GM23338 (cell line): Measurements from ENCODE around the gene ADCY5. TPM values are rescaled to one million over a fixed set of nuclear protein-coding genes. Genes with fewer than 3 reads are reported as not detected.

ENCODE experiments used
- ATAC-seq: fragments of 200-7000 bp; cut with Tn5 transposase; 3 replicates; pipeline ENCODE4 v1.9.1; 2020
- DNase-seq: peaks from one replicate; pipeline ENCODE4 v3.0.0-alpha.2; 2015; ENCODE audit warnings: low spot score
- H2AFZ ChIP-seq: fragments of 200-600 bp; sonication (generic); 2 replicates; pipeline ENCODE4 v1.8.0; 2016; ENCODE audit warnings: antibody characterized with exemption, mild to moderate bottlenecking, moderate library complexity
- H3F3A ChIP-seq: fragments of 200-600 bp; sonication (generic); replicated peaks from 2 replicates; pipeline ENCODE4 v1.8.0; 2017; ENCODE audit warnings: antibody characterized with exemption, mixed run types, low read depth
- H3K27ac ChIP-seq: fragments of 200-600 bp; sonication (generic); 2 replicates; pipeline ENCODE4 v1.6.1; 2016; ENCODE audit warnings: low read depth
- H3K27me3 ChIP-seq: fragments of 200-600 bp; sonication (generic); 2 replicates; pipeline ENCODE4 v1.8.0; 2016; ENCODE audit warnings: mild to moderate bottlenecking, mixed run types, moderate library complexity; ENCODE audit not compliant: insufficient read depth
- H3K36me3 ChIP-seq: fragments of 200-600 bp; sonication (generic); 2 replicates; pipeline ENCODE4 v1.8.0; 2016; ENCODE audit warnings: mild to moderate bottlenecking; ENCODE audit not compliant: insufficient read depth
- H3K4me1 ChIP-seq: fragments of 200-600 bp; sonication (generic); 2 replicates; pipeline ENCODE4 v1.8.0; 2016; ENCODE audit warnings: mild to moderate bottlenecking, moderate library complexity; ENCODE audit not compliant: insufficient read depth
- H3K4me2 ChIP-seq: fragments of 200-600 bp; sonication (generic); 2 replicates; pipeline ENCODE4 v1.7.1; 2017; ENCODE audit warnings: mixed run types
- H3K4me3 ChIP-seq: fragments of 200-600 bp; sonication (generic); 2 replicates; pipeline ENCODE4 v1.6.1; 2016; ENCODE audit warnings: mixed run types
- H3K79me2 ChIP-seq: fragments of 200-600 bp; sonication (generic); replicated peaks from 2 replicates; pipeline ENCODE4 v1.8.0; 2017; ENCODE audit warnings: mild to moderate bottlenecking; ENCODE audit not compliant: insufficient read depth
- H3K9me2 ChIP-seq: fragments of 200-600 bp; sonication (generic); 2 replicates; pipeline ENCODE4 v1.8.0; 2017; ENCODE audit not compliant: insufficient read depth
- H4K20me1 ChIP-seq: fragments of 200-600 bp; sonication (generic); replicated peaks from 2 replicates; pipeline ENCODE4 v1.8.0; 2017; ENCODE audit warnings: mild to moderate bottlenecking; ENCODE audit not compliant: insufficient read depth
- H3K27ac Mint-ChIP-seq: 2 replicates; pipeline ENCODE4 v1.8.0; 2020; ENCODE audit warnings: inconsistent platforms, mild to moderate bottlenecking, moderate library complexity, mixed read lengths
- H3K27me3 Mint-ChIP-seq: 3 replicates; pipeline ENCODE4 v1.8.0; 2022; ENCODE audit warnings: low read depth, mild to moderate bottlenecking, moderate library complexity, mixed read lengths, inconsistent platforms; ENCODE audit not compliant: insufficient read depth, poor library complexity
- H3K36me3 Mint-ChIP-seq: 3 replicates; pipeline ENCODE4 v1.8.0; 2021; ENCODE audit warnings: low read depth, mild to moderate bottlenecking, inconsistent platforms, moderate library complexity, mixed read lengths
- H3K4me1 Mint-ChIP-seq: 3 replicates; pipeline ENCODE4 v1.8.0; 2020; ENCODE audit warnings: mild to moderate bottlenecking, inconsistent platforms, mixed read lengths
- H3K4me3 Mint-ChIP-seq: 3 replicates; pipeline ENCODE4 v1.8.0; 2021; ENCODE audit warnings: moderate library complexity, mild to moderate bottlenecking, inconsistent platforms, mixed read lengths
- H3K9me3 Mint-ChIP-seq: 3 replicates; pipeline ENCODE4 v1.8.0; 2020; ENCODE audit warnings: moderate library complexity, mild to moderate bottlenecking, inconsistent platforms, mixed read lengths
- CREB1 ChIP-seq: fragments of 250-450 bp; sonication (Bioruptor Pico); IDR thresholded peaks from 2 replicates; pipeline ENCODE4 v1.5.0; 2020; ENCODE audit warnings: low read depth, mild to moderate bottlenecking, moderate library complexity
- CTCF ChIP-seq, 2 experiments: fragments of 200-600 bp in 1 of 2; sonication (generic) in 1 of 2; conservative IDR thresholded peaks; 2 replicates each; pipeline versions ENCODE4 v1.5.1 to v1.6.1; 2016 to 2017; ENCODE audit warnings: antibody characterized with exemption in 2 of 2, low read depth in 2 of 2, mild to moderate bottlenecking in 2 of 2, moderate library complexity in 1 of 2
- ETS1 ChIP-seq: IDR thresholded peaks from 2 replicates; pipeline ENCODE4 v1.6.1; 2016; ENCODE audit warnings: antibody characterized with exemption
- EZH2 ChIP-seq: fragments of 200-600 bp; sonication (generic); IDR thresholded peaks from one replicate; pipeline ENCODE4 v1.8.0; 2017; ENCODE audit warnings: antibody characterized with exemption, mild to moderate bottlenecking, low read depth; ENCODE audit not compliant: unreplicated experiment
- EZH2phosphoT487 ChIP-seq: fragments of 200-600 bp; sonication (generic); IDR thresholded peaks from one replicate; pipeline ENCODE4 v1.8.1; 2018; ENCODE audit warnings: antibody characterized with exemption; ENCODE audit not compliant: unreplicated experiment
- JUNB ChIP-seq: IDR thresholded peaks from one replicate; pipeline ENCODE4 v1.6.1; 2016; ENCODE audit warnings: antibody characterized with exemption; ENCODE audit not compliant: unreplicated experiment
- NANOG ChIP-seq: IDR thresholded peaks from 2 replicates; pipeline ENCODE4 v1.6.1; 2016; ENCODE audit warnings: antibody characterized with exemption, borderline replicate concordance
- POLR2AphosphoS5 ChIP-seq: IDR thresholded peaks from 2 replicates; pipeline ENCODE4 v1.6.1; 2016; ENCODE audit warnings: antibody characterized with exemption, low read depth
- REST ChIP-seq: IDR thresholded peaks from one replicate; pipeline ENCODE4 v1.6.1; 2018; ENCODE audit warnings: antibody characterized with exemption; ENCODE audit not compliant: unreplicated experiment
- STAT1 ChIP-seq: IDR thresholded peaks from one replicate; pipeline ENCODE4 v1.6.1; 2016; ENCODE audit warnings: antibody characterized with exemption; ENCODE audit not compliant: unreplicated experiment
- ZNF114 ChIP-seq: fragments of 250-450 bp; sonication (Bioruptor Pico); IDR thresholded peaks from 2 replicates; pipeline ENCODE4 v1.5.0; 2020; ENCODE audit warnings: mild to moderate bottlenecking, moderate library complexity
- ZNF331 ChIP-seq: fragments of 250-450 bp; sonication (Bioruptor Pico); IDR thresholded peaks from 2 replicates; pipeline ENCODE4 v1.5.0; 2020; ENCODE audit warnings: low read depth, mild to moderate bottlenecking, moderate library complexity
- polyA plus RNA-seq: library from polyadenylated mRNA; unstranded; fragments of >200 nt; fragmentation: Nextera tagmentation; extraction: Ambion mirVana; gene quantifications from 2 replicates; pipeline ENCODE4 v1.2.1, GENCODE V29; 2016
- total RNA-seq: library from RNA; depleted of rRNA; stranded (reverse); fragments of >200 nt; shearing (Covaris generic); gene quantifications from 2 replicates; pipeline ENCODE4 v1.2.3, GENCODE V29; 2014

ADCY5 gene
- total and polyA plus RNA-seq, 2 experiments from 2014 or later = 3.5 to 10.2 TPM

GRCh38 chr3:123277106-123277505 is 171.8 kb downstream of the ADCY5 start (continued):
- TF ChIP-seq REST (no peak), CREB1 (no peak), STAT1 (no peak), NANOG (no peak), EZH2 (no peak)

- H3F3A ChIP-seq = no peaks in the 10 kb centered on the region
- Mint-ChIP-seq H3K36me3 (peaks cover 3% of the 10 kb centered on the region; the same call in 1 of the 3 replicates), H3K4me1 (peaks cover 24% of the 10 kb centered on the region), H3K9me3 (no peaks in the 10 kb centered on the region), H3K27ac (no peak overlapping the region), H3K4me3 (no peak overlapping the region), H3K27me3 (no peaks in the 10 kb centered on the region)
- DNase-seq (no peak), ATAC-seq (no peak)
- no peak overlapping the region for H3K4me2 ChIP-seq
- H3K27me3 ChIP-seq = no peaks in the 10 kb centered on the region
- H3K4me3 ChIP-seq = no peak overlapping the region
- H2AFZ ChIP-seq = no peak overlapping the region
- peaks cover 23% of the 10 kb centered on the region for H3K4me1 ChIP-seq
- no peaks in the 10 kb centered on the region for H3K79me2 ChIP-seq
- H3K9me2 ChIP-seq = no peaks in the 10 kb centered on the region
- H3K27ac ChIP-seq = no peak overlapping the region
- no peaks in the 10 kb centered on the region for H3K36me3 ChIP-seq
- no peaks in the 10 kb centered on the region for H4K20me1 ChIP-seq
- TF ChIP-seq STAT1 = no peak
- no peak for TF ChIP-seq EZH2
- no peak for TF ChIP-seq ZNF114 (CRISPR knock-in tag)
- TF ChIP-seq CREB1 = no peak
- no peak for TF ChIP-seq ETS1
- TF ChIP-seq JUNB = no peak
- no peak for TF ChIP-seq POLR2AphosphoS5
- TF ChIP-seq REST = no peak
- TF ChIP-seq NANOG = no peak
- TF ChIP-seq CTCF (conservative IDR thresholded peaks at IDR 0.05; ENCODE audit: low read depth in 2 of 2) = no peak
- no peak for TF ChIP-seq ZNF331 (CRISPR knock-in tag)
- no peak for TF ChIP-seq EZH2phosphoT487
Measured at GRCh38 chr3:123276346-123277006, 172.4 kb downstream of the ADCY5 start.
